HG03066 (cell line): Measurements from ENCODE around the gene COL5A1.

ENCODE experiments used
- ATAC-seq: cut with Tn5 transposase; IDR thresholded peaks from one replicate; pipeline ENCODE4 v1.9.1; 2021; ENCODE audit warnings: low read depth; ENCODE audit not compliant: unreplicated experiment

The COL5A1 gene

DNA sequence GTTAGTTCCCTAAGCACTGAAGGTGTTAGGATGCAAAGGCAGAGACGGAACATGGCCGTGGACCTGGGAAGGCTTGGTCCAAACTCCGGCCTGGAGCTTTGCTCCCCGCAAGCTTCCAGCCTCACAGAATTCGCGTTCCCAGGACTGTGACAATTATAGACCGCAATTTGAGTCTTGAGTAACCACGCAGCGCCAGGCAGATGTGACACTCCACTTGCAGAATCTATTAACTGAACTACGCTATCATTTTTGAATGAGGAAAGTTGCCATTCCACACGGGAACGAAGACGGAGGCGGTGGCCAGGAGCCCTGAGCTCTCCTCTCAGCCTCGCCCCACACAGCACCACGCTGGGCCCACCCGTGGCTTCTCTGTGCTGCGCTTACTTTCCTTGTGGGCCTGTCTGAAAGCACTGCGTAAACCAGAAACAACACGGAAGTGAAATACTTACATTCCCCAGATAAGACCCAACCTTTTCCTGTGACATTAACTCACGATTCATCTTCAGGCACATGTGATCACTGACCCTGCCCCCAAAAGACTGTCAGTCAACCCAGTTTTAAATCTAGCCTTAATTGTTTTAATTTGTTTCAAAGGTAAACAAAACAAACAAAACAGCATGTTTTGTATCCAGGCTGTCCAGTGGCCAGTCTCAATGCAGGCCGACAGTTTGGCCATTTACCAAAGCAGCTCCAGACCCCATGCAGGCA is 16.1 kb upstream of the COL5A1 start:
- ATAC-seq, result no peak

- no peak for ATAC-seq
Observed at GRCh38 chr9:134626069-134626423, 15.6 kb upstream of the COL5A1 start.

- no peak for ATAC-seq
Observed at GRCh38 chr9:134626571-134627416, 14.8 kb upstream of the COL5A1 start.

DNA sequence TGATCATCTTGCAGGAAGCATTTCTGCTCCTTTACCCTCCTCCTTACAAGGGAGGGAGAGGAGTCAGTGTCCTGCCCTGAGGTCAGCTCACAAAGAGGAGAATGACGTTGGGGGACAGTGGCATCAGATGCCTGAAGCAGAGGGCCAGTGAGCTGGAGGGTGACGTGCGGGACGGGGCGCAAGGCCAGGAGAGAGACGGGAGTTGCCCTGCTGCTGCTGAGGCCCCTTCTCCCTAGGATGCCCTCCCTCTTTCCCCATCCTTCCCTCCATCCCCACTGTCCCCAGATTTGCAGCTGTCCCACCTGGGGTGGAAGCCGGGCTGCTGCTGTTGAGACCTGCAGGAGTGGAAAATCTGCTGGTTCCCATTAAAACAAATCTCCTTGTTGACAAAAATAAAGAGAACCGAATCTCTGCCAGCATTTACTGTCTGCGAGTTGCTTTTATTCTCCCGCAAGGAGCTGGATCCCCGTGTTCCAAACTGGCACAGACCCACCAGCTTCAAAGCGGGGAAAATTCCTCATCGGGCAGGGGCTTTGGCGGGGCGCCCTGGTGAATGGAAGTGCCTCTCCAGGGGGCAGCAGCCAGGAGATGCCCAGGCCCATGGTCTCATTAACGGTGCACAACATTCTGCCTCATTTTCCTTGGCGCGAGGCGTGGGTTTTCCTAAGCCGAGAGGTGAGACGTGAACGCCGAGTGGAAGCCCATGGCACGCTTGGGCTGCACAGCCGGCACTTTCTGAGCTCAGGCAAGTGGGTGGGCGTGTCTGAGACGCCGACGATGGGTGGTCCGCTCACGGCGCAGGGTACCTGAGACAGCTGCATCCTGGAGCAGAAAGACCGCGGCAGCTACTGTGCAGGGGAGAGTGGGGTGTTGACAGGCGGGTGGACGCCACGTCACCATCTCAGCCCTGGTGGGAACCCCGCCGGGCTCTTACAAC is 13.9 kb upstream of the COL5A1 start:
- no peak for ATAC-seq

DNA sequence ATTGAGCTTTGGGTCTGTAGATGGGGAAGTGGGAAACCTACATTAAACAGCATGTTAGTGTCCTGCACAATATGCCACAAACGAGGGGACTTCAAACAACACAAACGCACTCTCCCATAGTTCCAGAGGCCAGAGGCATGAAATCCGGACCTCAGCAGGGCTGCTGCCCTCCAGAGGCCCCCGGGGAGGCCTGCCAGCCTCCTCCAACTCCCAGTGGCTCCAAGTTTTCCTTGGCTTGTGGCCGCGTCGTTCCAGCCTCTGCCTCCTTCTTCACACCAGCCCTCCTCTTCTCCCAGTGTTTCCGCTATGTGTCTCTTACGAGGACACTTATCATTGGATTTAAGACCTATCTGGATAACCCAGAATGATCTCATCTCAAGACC is 13.3 kb upstream of the COL5A1 start:
- no peak for ATAC-seq

GRCh38 chr9:134629061-134629585 is 12.5 kb upstream of the COL5A1 start:
- no peak for ATAC-seq

GRCh38 chr9:134629586-134630392 is 11.8 kb upstream of the COL5A1 start:
- no peak for ATAC-seq

- ATAC-seq, result no peak
Observed at GRCh38 chr9:134630393-134630790, 11.2 kb upstream of the COL5A1 start.

DNA sequence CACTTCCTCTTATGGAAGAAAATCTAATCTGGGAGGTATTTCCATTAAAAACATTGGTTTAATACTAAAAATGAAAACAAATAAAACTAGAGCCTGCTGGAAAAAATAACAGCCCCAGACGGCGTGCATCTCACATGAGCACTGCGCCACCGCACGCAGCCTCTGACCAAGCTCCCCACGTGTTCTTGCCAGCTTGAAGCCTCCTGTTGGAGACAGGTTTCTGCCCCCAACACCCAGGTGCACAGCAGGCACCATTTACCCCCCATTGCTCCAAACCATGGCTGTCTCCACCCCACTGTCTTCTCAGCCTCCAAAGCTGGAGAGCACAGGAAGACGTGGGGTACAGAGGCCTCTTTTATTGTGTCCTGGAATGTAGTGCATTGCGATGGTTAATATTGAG is 10.7 kb upstream of the COL5A1 start:
- no peak for ATAC-seq

DNA sequence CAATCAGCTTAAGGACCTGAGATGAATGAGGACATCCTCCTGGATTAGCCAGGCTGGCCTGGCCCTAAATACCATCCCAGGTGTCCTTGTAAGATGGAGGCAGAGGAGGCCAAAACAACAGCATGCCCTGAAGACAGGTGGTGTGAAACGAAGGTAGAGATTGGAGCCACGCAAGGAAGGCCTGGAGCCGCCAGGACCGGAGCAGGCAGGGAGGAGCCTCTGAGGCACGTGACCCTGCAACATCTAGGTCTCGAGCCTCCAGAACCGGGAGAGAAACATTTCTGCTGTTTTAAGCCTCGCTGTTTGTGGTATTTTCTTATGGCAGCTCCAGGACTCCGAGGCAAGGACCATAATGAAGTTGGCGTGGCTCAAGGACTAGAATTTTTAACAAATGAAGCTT is 9.7 kb upstream of the COL5A1 start:
- ATAC-seq, result no peak

GRCh38 chr9:134632329-134632728 is 9.3 kb upstream of the COL5A1 start:
- no peak for ATAC-seq

- ATAC-seq, result no peak
Observed at GRCh38 chr9:134633362-134634142, 8.1 kb upstream of the COL5A1 start.

- ATAC-seq, result no peak
Observed at GRCh38 chr9:134634176-134634575, 7.4 kb upstream of the COL5A1 start.

DNA sequence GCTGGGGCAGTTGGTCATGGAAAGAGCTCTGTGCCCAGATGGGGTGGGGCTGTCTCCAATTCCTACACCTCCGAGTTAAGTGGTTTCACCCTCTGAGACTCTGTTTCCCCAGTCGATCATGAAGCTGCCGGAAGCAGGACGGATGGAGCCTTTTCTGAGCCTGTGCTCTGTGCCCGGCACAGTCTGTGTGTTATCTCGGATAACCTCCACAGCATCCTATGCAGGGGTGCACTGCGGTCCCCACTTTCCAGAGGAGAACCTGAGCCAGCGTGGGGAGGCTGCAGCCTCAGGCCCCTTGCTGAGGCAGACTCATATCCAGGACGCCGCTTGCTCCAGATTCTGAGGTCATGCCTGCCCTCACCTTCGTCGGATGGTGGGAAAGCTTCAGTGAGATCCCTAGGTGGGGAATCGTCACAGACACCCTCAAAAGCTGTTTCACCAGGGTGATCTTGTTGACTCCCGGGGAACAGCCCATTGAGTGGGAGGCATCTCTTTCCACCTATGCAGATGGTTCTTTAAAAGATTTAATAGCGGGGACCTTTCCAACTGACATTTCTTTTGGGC is 6.9 kb upstream of the COL5A1 start:
- no peak for ATAC-seq

DNA sequence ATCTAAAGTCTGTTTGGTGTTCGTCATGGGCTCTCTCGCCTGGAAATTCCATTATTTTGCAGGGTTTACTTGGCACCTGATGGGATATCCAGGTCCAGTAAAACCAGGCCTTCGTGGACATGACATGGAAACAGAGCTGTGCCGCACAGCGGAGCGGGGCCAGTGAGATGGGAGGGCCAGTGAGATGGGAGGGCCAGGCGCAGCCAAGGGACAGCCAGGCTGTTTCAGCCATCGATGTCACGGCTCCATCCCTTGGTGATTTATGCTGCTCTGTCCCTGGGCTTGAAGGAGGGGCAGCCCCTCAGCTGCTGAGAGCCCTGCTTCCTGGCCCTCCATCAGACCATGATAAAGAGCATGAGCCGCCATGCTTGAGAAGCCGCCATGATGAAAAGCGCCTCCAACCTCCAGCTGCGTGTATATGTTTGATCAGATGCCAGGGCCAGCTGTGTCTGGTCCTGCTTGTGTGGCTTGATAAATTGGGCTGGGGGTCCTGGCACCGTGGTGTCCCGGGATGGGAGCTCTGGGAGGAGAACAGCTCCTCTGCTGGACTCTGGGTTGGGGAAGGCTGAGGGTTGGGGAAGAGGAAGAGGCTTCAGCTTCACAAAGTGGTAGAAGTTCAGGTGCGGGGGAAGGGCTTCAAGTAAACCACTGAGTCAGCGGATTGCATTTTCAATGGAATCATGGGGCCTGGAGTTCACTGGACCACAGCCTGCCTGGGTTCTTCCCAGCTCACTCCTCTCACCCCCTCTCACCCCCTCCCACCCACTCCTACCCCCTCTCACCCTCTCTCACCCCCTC is 6.1 kb upstream of the COL5A1 start:
- no peak for ATAC-seq

- no peak for ATAC-seq
Observed at GRCh38 chr9:134636149-134636507, 5.5 kb upstream of the COL5A1 start.

DNA sequence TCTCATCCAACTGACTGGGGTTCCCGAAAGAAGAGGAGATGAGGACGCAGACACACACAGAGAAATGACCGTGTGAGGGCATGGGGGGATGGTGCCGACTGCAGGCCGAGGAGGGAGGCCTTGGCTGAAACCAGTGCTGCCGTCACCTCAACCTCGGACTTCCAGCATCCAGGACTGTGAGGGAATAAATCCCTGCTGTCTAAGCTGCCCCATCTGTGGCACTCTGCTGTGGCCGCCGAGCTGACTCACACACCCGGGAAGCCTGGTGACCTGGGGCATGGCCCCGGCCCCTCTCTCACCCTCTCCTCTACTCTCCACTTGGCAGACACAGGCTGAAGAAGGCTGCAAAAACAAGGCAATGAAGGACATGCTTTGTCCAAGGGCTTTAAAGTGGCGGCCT is 4.4 kb upstream of the COL5A1 start:
- ATAC-seq, result no peak
